Stimulated activated CD8-positive, alpha-beta memory T cell treated with anti-CD3 and anti-CD28 coated beads, Interleukin-7, amount 100 ng/mL, for 4 hours (primary cell): ENCODE data around the gene SSR3.
"Not testable (repeated sequence)": the region's sequence is repeated elsewhere in the genome, so short reads cannot be mapped to it uniquely, and the experiment has no call there.

Experiments used
- DNase-seq, 2 donors: peaks; one replicate each; pipeline ENCODE4 v3.0.0-alpha.2; 2020; ENCODE audit warnings: low read depth in 2 of 2

SSR3 gene

GRCh38 chr3:156576051-156576450 is 21.1 kb upstream of the SSR3 start:
- no peak for DNase-seq

GRCh38 chr3:156575641-156576040 is 20.7 kb upstream of the SSR3 start:
- no peak for DNase-seq

GRCh38 chr3:156569881-156570280 is 15.0 kb upstream of the SSR3 start:
- not testable (repeated sequence) for DNase-seq

- DNase-seq: not testable (repeated sequence)
Observed at GRCh38 chr3:156569016-156569415, 14.1 kb upstream of the SSR3 start.

GRCh38 chr3:156563900-156564682 is 9.2 kb upstream of the SSR3 start:
- no peak for DNase-seq

- DNase-seq: not testable (repeated sequence)
Observed at GRCh38 chr3:156562486-156562885, 7.6 kb upstream of the SSR3 start.

- DNase-seq: no peak
Observed at GRCh38 chr3:156561533-156561932, 6.6 kb upstream of the SSR3 start.

- DNase-seq: no peak
Observed at GRCh38 chr3:156559321-156559720, 4.4 kb upstream of the SSR3 start.

- no peak for DNase-seq
Observed at GRCh38 chr3:156558389-156558788, 3.5 kb upstream of the SSR3 start.

- no peak for DNase-seq
Observed at GRCh38 chr3:156554515-156554841, 439 bp downstream of the SSR3 start.

GRCh38 chr3:156553705-156554356 is 1.1 kb downstream of the SSR3 start:
- no peak for DNase-seq

GRCh38 chr3:156552973-156553372 is 1.9 kb downstream of the SSR3 start:
- no peak for DNase-seq

GRCh38 chr3:156551746-156552145 is 3.2 kb downstream of the SSR3 start:
- DNase-seq: no peak

GRCh38 chr3:156551261-156551660 is 3.7 kb downstream of the SSR3 start:
- no peak for DNase-seq

- no peak for DNase-seq
Observed at GRCh38 chr3:156548902-156549301, 6.0 kb downstream of the SSR3 start.

GRCh38 chr3:156548041-156548687 is 6.8 kb downstream of the SSR3 start:
- DNase-seq: no peak

GRCh38 chr3:156547637-156548036 is 7.3 kb downstream of the SSR3 start:
- DNase-seq: no peak

GRCh38 chr3:156543043-156543555 is 11.8 kb downstream of the SSR3 start:
- DNase-seq: no peak

- no peak for DNase-seq
Observed at GRCh38 chr3:156542101-156543042, 12.5 kb downstream of the SSR3 start.

- DNase-seq: no peak
Observed at GRCh38 chr3:156539802-156540201, 15.1 kb downstream of the SSR3 start.

- no peak for DNase-seq
Observed at GRCh38 chr3:156539051-156539450, 15.9 kb downstream of the SSR3 start.
